ENCODE measurements around the gene TIMM21. TPM values are rescaled to one million over a fixed set of nuclear protein-coding genes. Genes with fewer than 3 reads are reported as not detected.

TIMM21 gene
- total RNA-seq, 1 donor from 2014 or later: 28.4 TPM

GRCh38 chr18:74196220-74197119 is 48.1 kb downstream of the TIMM21 start:
- peak overlapping the region; percentile 63 for H3K4me2 ChIP-seq
- H2AFZ ChIP-seq (replicated peaks): peak overlapping the region; percentile 91
- peaks cover 8% of the 10 kb centered on the region for H3K4me1 ChIP-seq
- H3K4me3 ChIP-seq: peak overlapping the region; percentile 30
- H3K36me3 ChIP-seq: no peaks in the 10 kb centered on the region
- no peak overlapping the region for H3K9ac ChIP-seq
- no peak overlapping the region for H3K27ac ChIP-seq
- no peak for TF ChIP-seq EZH2phosphoT487 (IDR thresholded peaks at IDR 0.05)
- no peak for TF ChIP-seq EZH2 (IDR thresholded peaks at IDR 0.05)
- TF ChIP-seq CTCF (IDR thresholded peaks at IDR 0.05): peak; percentile 97
- no peaks in the 10 kb centered on the region for H3K9me3 Mint-ChIP-seq
- no peaks in the 10 kb centered on the region for H3F3A ChIP-seq (ENCODE audit: low read depth)
- H3K27me3 Mint-ChIP-seq (ENCODE audit: insufficient read depth, low read depth): peaks cover 8% of the 10 kb centered on the region
- peak overlapping the region; percentile 54 for H3K4me3 Mint-ChIP-seq
- no peak overlapping the region for H3K27ac Mint-ChIP-seq
- H3K27me3 ChIP-seq: no peaks in the 10 kb centered on the region
- peak; percentile 67 for DNase-seq (ENCODE audit: low spot score)
- no peaks in the 10 kb centered on the region for H3K79me2 ChIP-seq (ENCODE audit: low read depth)
- H3K9me3 ChIP-seq (ENCODE audit: low read depth): no peaks in the 10 kb centered on the region
- H3K36me3 Mint-ChIP-seq: no peaks in the 10 kb centered on the region
- no peaks in the 10 kb centered on the region for H4K20me1 ChIP-seq (ENCODE audit: low read depth)
- peaks cover 11% of the 10 kb centered on the region for H3K4me1 Mint-ChIP-seq

GRCh38 chr18:74197705-74198341 is 49.5 kb downstream of the TIMM21 start:
- no peak overlapping the region for H3K9ac ChIP-seq
- no peak for DNase-seq (ENCODE audit: low spot score)
- no peak overlapping the region for H3K27ac ChIP-seq
- no peak overlapping the region for H3K4me3 ChIP-seq
- H2AFZ ChIP-seq (replicated peaks): no peak overlapping the region
- H3K4me3 Mint-ChIP-seq: no peak overlapping the region
- H3K9me3 ChIP-seq (ENCODE audit: low read depth): no peaks in the 10 kb centered on the region
- H3K36me3 ChIP-seq: no peaks in the 10 kb centered on the region
- H3K27me3 ChIP-seq: no peaks in the 10 kb centered on the region
- no peak overlapping the region for H3K4me2 ChIP-seq
- peaks cover 8% of the 10 kb centered on the region for H3K4me1 ChIP-seq
- H3K27ac Mint-ChIP-seq: no peak overlapping the region
- H3K27me3 Mint-ChIP-seq (ENCODE audit: insufficient read depth, low read depth): peaks cover 8% of the 10 kb centered on the region
- no peaks in the 10 kb centered on the region for H4K20me1 ChIP-seq (ENCODE audit: low read depth)
- H3K36me3 Mint-ChIP-seq: no peaks in the 10 kb centered on the region
- H3K9me3 Mint-ChIP-seq: no peaks in the 10 kb centered on the region
- TF ChIP-seq EZH2phosphoT487 (IDR thresholded peaks at IDR 0.05): no peak
- no peak for TF ChIP-seq CTCF (IDR thresholded peaks at IDR 0.05)
- TF ChIP-seq EZH2 (IDR thresholded peaks at IDR 0.05): no peak
- H3F3A ChIP-seq (ENCODE audit: low read depth): no peaks in the 10 kb centered on the region
- no peaks in the 10 kb centered on the region for H3K79me2 ChIP-seq (ENCODE audit: low read depth)
- peaks cover 11% of the 10 kb centered on the region for H3K4me1 Mint-ChIP-seq

GRCh38 chr18:74198453-74198852 is 50.1 kb downstream of the TIMM21 start:
- Mint-ChIP-seq H3K9me3 (no peaks in the 10 kb centered on the region), H3K4me1 (peaks cover 11% of the 10 kb centered on the region)
- H3K27me3 ChIP-seq: no peaks in the 10 kb centered on the region

More at GRCh38 chr18:74198453-74198852, 50.1 kb downstream of the TIMM21 start:
- no peak overlapping the region for H3K4me3 ChIP-seq
- H3K27ac Mint-ChIP-seq: no peak overlapping the region
- TF ChIP-seq EZH2phosphoT487 (IDR thresholded peaks at IDR 0.05) (no peak), EZH2 (IDR thresholded peaks at IDR 0.05) (no peak), CTCF (IDR thresholded peaks at IDR 0.05) (no peak)
- no peaks in the 10 kb centered on the region for H4K20me1 ChIP-seq (ENCODE audit: low read depth)
- H3K4me1 ChIP-seq: peaks cover 8% of the 10 kb centered on the region
- H2AFZ ChIP-seq (replicated peaks): no peak overlapping the region
- H3K36me3 ChIP-seq: no peaks in the 10 kb centered on the region
- no peaks in the 10 kb centered on the region for H3K9me3 ChIP-seq (ENCODE audit: low read depth)
- no peak overlapping the region for H3K4me3 Mint-ChIP-seq
- H3K79me2 ChIP-seq (ENCODE audit: low read depth): no peaks in the 10 kb centered on the region
- peaks cover 8% of the 10 kb centered on the region for H3K27me3 Mint-ChIP-seq (ENCODE audit: insufficient read depth, low read depth)
- H3F3A ChIP-seq (ENCODE audit: low read depth): no peaks in the 10 kb centered on the region
- no peaks in the 10 kb centered on the region for H3K36me3 Mint-ChIP-seq
- DNase-seq (ENCODE audit: low spot score): no peak
- no peak overlapping the region for H3K9ac ChIP-seq
- no peak overlapping the region for H3K4me2 ChIP-seq
- no peak overlapping the region for H3K27ac ChIP-seq
